B cell (primary cell): ENCODE measurements around the gene JPH3. TPM values are rescaled to one million over a fixed set of nuclear protein-coding genes. Genes with fewer than 3 reads are reported as not detected.
A peak's percentile ranks its signal among the peaks of the same experiment; 100 is the strongest.

Experiments used
- ATAC-seq: fragments of 200-7000 bp; cut with Tn5 transposase; one replicate; pipeline ENCODE4 v1.10.0; 2021; ENCODE audit warnings: low read depth, mild to moderate bottlenecking, moderate number of reproducible peaks, moderate library complexity
- CTCF ChIA-PET: fragments of 350-600 bp; sonication (Branson Sonifier 250); formaldehyde crosslinking; loops from one replicate; lab custom pipeline; 2021; ENCODE audit warnings: antibody characterized with exemption, inconsistent platforms; lab: Charles Lee
- POLR2A ChIA-PET: fragments of 350-600 bp; sonication (Branson Sonifier 250); formaldehyde crosslinking; loops from one replicate; lab custom pipeline; 2021; ENCODE audit warnings: antibody characterized with exemption; lab: Charles Lee
- DNase-seq: peaks from one replicate; pipeline ENCODE4 v3.0.0; 2013
- H2AFZ ChIP-seq: 2 replicates; pipeline ENCODE4 v1.6.1; 2012; ENCODE audit warnings: mild to moderate bottlenecking, low read depth, low read length; ENCODE audit not compliant: insufficient read depth, poor library complexity, severe bottlenecking
- H3K27ac ChIP-seq, 2 donors: 1 replicate in 1 of 2; 2 replicates in 1 of 2; pipeline ENCODE4 v1.5.1; 2012 to 2013; ENCODE audit warnings: low read length in 2 of 2, mild to moderate bottlenecking in 2 of 2, moderate library complexity in 1 of 2
- H3K27me3 ChIP-seq, 4 experiments: fragments of 200-600 bp in 1 of 4; sonication (generic) in 1 of 4; replicated peaks in 1 of 4; 1 replicate in 2 of 4; 2 replicates in 2 of 4; pipeline versions ENCODE4 v1.6.1 to v1.7.0; 2013 to 2016; ENCODE audit warnings: low read length in 3 of 4, mild to moderate bottlenecking in 2 of 4, mixed read lengths in 1 of 4, moderate library complexity in 1 of 4; ENCODE audit not compliant: insufficient read depth in 4 of 4, control insufficient read depth in 3 of 4; ENCODE audit errors: control extremely low read depth in 1 of 4
- H3K36me3 ChIP-seq, 2 experiments: replicated peaks in 1 of 2; 1 replicate in 1 of 2; 2 replicates in 1 of 2; pipeline versions ENCODE4 v1.6.1 to v1.7.1; 2013; ENCODE audit warnings: low read length in 1 of 2; ENCODE audit not compliant: insufficient read depth in 2 of 2, control insufficient read depth in 1 of 2; ENCODE audit errors: control extremely low read depth in 1 of 2, extremely low read depth in 1 of 2
- H3K4me1 ChIP-seq, 2 donors: fragments of 200-600 bp in 1 of 2; sonication (generic) in 1 of 2; 1 replicate in 1 of 2; 2 replicates in 1 of 2; pipeline versions ENCODE4 v1.5.1 to v1.6.1; 2013 to 2017; ENCODE audit warnings: low read length in 2 of 2; ENCODE audit not compliant: control insufficient read depth in 2 of 2, insufficient read depth in 2 of 2
- H3K4me2 ChIP-seq: replicated peaks from 2 replicates; pipeline ENCODE3; 2012; ENCODE audit warnings: mild to moderate bottlenecking, low read depth, low read length; ENCODE audit not compliant: poor library complexity, severe bottlenecking
- H3K4me3 ChIP-seq, 5 experiments: fragments of 200-600 bp in 1 of 5; sonication (generic) in 1 of 5; 1 replicate in 3 of 5; 2 replicates in 2 of 5; pipeline versions ENCODE4 v1.5.1 to v1.7.0; 2011 to 2016; ENCODE audit warnings: low read length in 4 of 5, mild to moderate bottlenecking in 4 of 5, low read depth in 2 of 5, control low read depth in 1 of 5, moderate library complexity in 1 of 5; ENCODE audit not compliant: insufficient read depth in 1 of 5; ENCODE audit errors: control extremely low read depth in 1 of 5, extremely low read depth in 1 of 5
- H3K79me2 ChIP-seq: fragments of 200-600 bp; sonication (generic); one replicate; pipeline ENCODE4 v1.6.0; 2016; ENCODE audit warnings: low read length; ENCODE audit not compliant: control insufficient read depth, insufficient read depth
- H3K9ac ChIP-seq: fragments of 200-600 bp; sonication (generic); 2 replicates; pipeline ENCODE4 v1.6.1; 2017; ENCODE audit warnings: mild to moderate bottlenecking, low read length, moderate library complexity
- H3K9me3 ChIP-seq, 3 donors: one replicate each; pipeline versions ENCODE4 v1.6.1 to v1.7.1; 2013; ENCODE audit warnings: low read length in 2 of 3; ENCODE audit not compliant: control insufficient read depth in 2 of 3, insufficient read depth in 1 of 3; ENCODE audit errors: control extremely low read depth in 1 of 3
- H4K20me1 ChIP-seq: 2 replicates; pipeline ENCODE4 v1.6.0; 2012; ENCODE audit warnings: mild to moderate bottlenecking, low read length; ENCODE audit not compliant: insufficient read depth, control insufficient read depth, poor library complexity, severe bottlenecking
- H3K27ac Mint-ChIP-seq: one replicate; pipeline ENCODE4 v1.8.0; 2021; ENCODE audit warnings: mixed read lengths
- H3K27me3 Mint-ChIP-seq: one replicate; pipeline ENCODE4 v1.8.0; 2021; ENCODE audit warnings: mixed read lengths
- H3K4me1 Mint-ChIP-seq: one replicate; pipeline ENCODE4 v1.8.0; 2021; ENCODE audit warnings: mixed read lengths
- H3K4me3 Mint-ChIP-seq: one replicate; pipeline ENCODE4 v1.8.0; 2021; ENCODE audit warnings: mixed read lengths
- H3K9me3 Mint-ChIP-seq: one replicate; pipeline ENCODE4 v1.8.0; 2022; ENCODE audit warnings: mixed read lengths; ENCODE audit not compliant: insufficient read depth
- EZH2 ChIP-seq: IDR thresholded peaks from 2 replicates; pipeline ENCODE4 v1.6.1; 2012; ENCODE audit warnings: borderline replicate concordance, low read depth, mild to moderate bottlenecking, moderate library complexity, low read length; ENCODE audit not compliant: insufficient read depth, poor library complexity, severe bottlenecking
- whole genome bisulfite sequencing: methylation state at CpG from one replicate; pipeline ENCODE4 v1.1.5; 2013; ENCODE audit warnings: missing lambda C conversion rate; ENCODE audit not compliant: insufficient coverage; 5-methylcytosine and 5-hydroxymethylcytosine counted together
- intact Hi-C: fragments of 100-400 bp; cut with micrococcal nuclease; formaldehyde crosslinking; loops from one replicate; pipeline ENCODE4 v1.10.0; 2022
- polyA plus RNA-seq: library from polyadenylated mRNA; depleted of rRNA; stranded (reverse); fragments of >200 nt; gene quantifications from 2 replicates; pipeline ENCODE4 v1.2.3, GENCODE V29; 2012
- total RNA-seq, 2 donors: library from RNA; stranded (reverse); fragments of 120-200 nt in 1 of 2; gene quantifications; 1 replicate in 1 of 2; 2 replicates in 1 of 2; pipeline versions ENCODE4 v1.2.3 to v1.2.4, GENCODE V29; 2013 to 2022
- TF ChIP-seq, protein P1 (sequence below): fragments of 200-600 bp; IDR thresholded peaks from one replicate; pipeline ENCODE4 v1.8.0; 2022; ENCODE audit warnings: antibody characterized with exemption, mild to moderate bottlenecking

Gene JPH3
- total and polyA plus RNA-seq, 2 donors (not counting 1 experiment from before 2014, with no cell fraction given): not detected

DNA sequence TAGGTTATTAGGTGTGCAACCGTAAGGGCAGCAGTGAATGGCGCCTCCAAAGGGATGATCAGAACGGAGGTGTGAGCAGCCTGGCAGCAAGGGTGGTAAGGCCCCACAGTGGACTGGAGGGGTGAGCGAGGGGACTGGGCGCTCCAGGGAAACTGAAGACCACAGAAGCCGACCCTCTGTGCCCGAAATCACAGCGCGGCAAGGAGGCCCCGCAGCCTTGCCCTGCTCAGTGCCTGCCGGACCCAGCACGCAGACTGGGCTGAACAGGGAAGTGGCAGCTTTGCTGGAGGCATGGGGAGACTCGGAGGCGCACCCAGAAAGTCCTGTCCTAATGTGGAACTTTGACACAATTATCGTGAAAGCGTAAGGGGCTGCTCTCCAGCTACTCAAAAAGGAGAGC lies 125.0 kb downstream of the JPH3 start:
- Histone ChIP-seq H3K9ac (no peak overlapping the region), H3K79me2 (peaks cover 7% of the 10 kb centered on the region), H3K36me3 (peaks cover 0 to 36% of the 10 kb centered on the region in 2 experiments), H2AFZ (no peak overlapping the region), H3K4me1 (peaks cover 11 to 23% of the 10 kb centered on the region in 2 donors), H3K27me3 (no peaks in the 10 kb centered on the region), H3K27ac (no peak overlapping the region), H4K20me1 (peaks cover 6% of the 10 kb centered on the region), H3K4me3 (no peak overlapping the region), H3K9me3 (no peaks in the 10 kb centered on the region), H3K4me2 (no peak overlapping the region)
- ChIA-PET CTCF (interaction anchor here (1.3 kb wide), 1 partner anchor 25 kb away, joined by 4 read pairs; no protein-coding TSS in a partner anchor), POLR2A (no interaction called here)
- peaks cover 22% of the 10 kb centered on the region for H3K4me1 Mint-ChIP-seq
- no peak for ATAC-seq
- no peak overlapping the region for H3K4me3 Mint-ChIP-seq
- TF ChIP-seq EZH2: no peak
- peak overlapping the region; percentile 7 for H3K27ac Mint-ChIP-seq
- intact Hi-C loops: no loop called here
- WGBS: 94% methylated on average over 16 of the region's 16 CpGs
- H3K27me3 Mint-ChIP-seq: no peaks in the 10 kb centered on the region
- DNase-seq: no peak
- no peaks in the 10 kb centered on the region for H3K9me3 Mint-ChIP-seq

- Histone ChIP-seq H3K4me3 (no peak overlapping the region), H3K9me3 (no peaks in the 10 kb centered on the region), H3K9ac (no peak overlapping the region), H3K27me3 (no peaks in the 10 kb centered on the region), H3K4me2 (no peak overlapping the region), H3K27ac (no peak overlapping the region), H2AFZ (no peak overlapping the region), H4K20me1 (no peaks in the 10 kb centered on the region), H3K36me3 (peaks cover 0 to 33% of the 10 kb centered on the region in 2 experiments), H3K79me2 (peaks cover under 1% of the 10 kb centered on the region), H3K4me1 (peaks cover 11 to 22% of the 10 kb centered on the region in 2 donors)
- 92% methylated on average over 8 of the region's 12 CpGs for WGBS
- POLR2A ChIA-PET: no interaction called here
- H3K27me3 Mint-ChIP-seq: no peaks in the 10 kb centered on the region
- CTCF ChIA-PET: interaction anchor here (1.3 kb wide), 1 partner anchor 26 kb away, joined by 4 read pairs; no protein-coding TSS in a partner anchor
- ATAC-seq: no peak
- TF ChIP-seq, protein P1, sequence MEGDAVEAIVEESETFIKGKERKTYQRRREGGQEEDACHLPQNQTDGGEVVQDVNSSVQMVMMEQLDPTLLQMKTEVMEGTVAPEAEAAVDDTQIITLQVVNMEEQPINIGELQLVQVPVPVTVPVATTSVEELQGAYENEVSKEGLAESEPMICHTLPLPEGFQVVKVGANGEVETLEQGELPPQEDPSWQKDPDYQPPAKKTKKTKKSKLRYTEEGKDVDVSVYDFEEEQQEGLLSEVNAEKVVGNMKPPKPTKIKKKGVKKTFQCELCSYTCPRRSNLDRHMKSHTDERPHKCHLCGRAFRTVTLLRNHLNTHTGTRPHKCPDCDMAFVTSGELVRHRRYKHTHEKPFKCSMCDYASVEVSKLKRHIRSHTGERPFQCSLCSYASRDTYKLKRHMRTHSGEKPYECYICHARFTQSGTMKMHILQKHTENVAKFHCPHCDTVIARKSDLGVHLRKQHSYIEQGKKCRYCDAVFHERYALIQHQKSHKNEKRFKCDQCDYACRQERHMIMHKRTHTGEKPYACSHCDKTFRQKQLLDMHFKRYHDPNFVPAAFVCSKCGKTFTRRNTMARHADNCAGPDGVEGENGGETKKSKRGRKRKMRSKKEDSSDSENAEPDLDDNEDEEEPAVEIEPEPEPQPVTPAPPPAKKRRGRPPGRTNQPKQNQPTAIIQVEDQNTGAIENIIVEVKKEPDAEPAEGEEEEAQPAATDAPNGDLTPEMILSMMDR: no peak
- no peak for TF ChIP-seq EZH2
- DNase-seq: no peak
- intact Hi-C loops: no loop called here
- H3K27ac Mint-ChIP-seq: no peak overlapping the region
- no peak overlapping the region for H3K4me3 Mint-ChIP-seq
- no peaks in the 10 kb centered on the region for H3K9me3 Mint-ChIP-seq
- peaks cover 19% of the 10 kb centered on the region for H3K4me1 Mint-ChIP-seq
Measured at GRCh38 chr16:87728026-87728425, 125.7 kb downstream of the JPH3 start.
